ENCODE measurements around the gene NPNT.

- TF ChIP-seq CTCF (IDR thresholded peaks at IDR 0.05) (no peak), POLR2A (IDR thresholded peaks at IDR 0.05) (no peak), EP300 (IDR thresholded peaks at IDR 0.05) (no peak)
These were observed 1.2 kb downstream of the NPNT start for GRCh38 chr4:105896461-105896942.
